NCI-H82 (cell line): ENCODE data around the gene CPA3.
A peak's percentile ranks its signal among the peaks of the same experiment; 100 is the strongest.

Source experiments
- DNase-seq: peaks from one replicate; lab custom pipeline; 2025; lab: John Stamatoyannopoulos, UW

The CPA3 gene

GRCh38 chr3:148922467-148922866 is 57.4 kb downstream of the CPA3 start:
- DNase-seq = no peak

DNA sequence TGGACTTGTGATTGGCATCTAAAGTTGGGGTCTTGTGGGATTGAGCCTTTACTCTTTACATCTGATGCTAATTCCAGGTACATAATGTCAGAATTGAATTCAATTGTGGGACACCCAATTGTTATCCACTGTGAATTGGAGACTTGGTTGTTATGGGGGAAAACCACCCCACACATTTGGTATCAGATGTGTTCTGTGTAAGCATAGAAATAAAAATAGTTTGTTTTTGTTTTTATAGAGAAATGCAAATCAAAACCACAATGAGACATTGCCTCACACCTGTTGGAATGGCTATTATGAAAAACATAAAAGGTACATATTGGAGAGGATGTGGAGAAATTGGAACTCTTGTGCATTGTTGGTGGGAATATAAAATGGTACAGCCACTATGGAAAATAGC is 58.5 kb downstream of the CPA3 start:
- DNase-seq = no peak

- no peak for DNase-seq
Observed at GRCh38 chr3:148924562-148924961, 59.5 kb downstream of the CPA3 start.

GRCh38 chr3:148925845-148926244 is 60.7 kb downstream of the CPA3 start:
- DNase-seq = no peak

GRCh38 chr3:148930752-148931151 is 65.7 kb downstream of the CPA3 start:
- DNase-seq = no peak

GRCh38 chr3:148931574-148931973 is 66.5 kb downstream of the CPA3 start:
- DNase-seq = no peak

DNA sequence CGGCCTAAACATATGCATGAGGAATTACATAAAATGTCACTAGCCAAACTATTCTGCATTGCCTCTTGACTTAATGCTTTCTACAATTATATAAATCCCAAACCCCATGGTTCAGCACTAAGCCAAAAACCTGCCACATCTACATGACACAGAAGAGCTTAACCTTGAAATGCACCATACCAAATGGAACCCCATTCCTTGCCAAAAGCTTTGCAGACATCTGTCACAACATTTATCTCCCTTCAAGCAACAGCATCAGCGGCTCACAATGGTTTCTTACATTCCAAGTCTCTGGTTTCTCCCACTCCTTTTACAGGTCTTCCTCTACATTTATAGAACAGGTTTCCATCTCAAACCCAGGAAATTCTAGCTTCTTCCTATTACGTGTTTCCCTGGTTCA is 67.9 kb downstream of the CPA3 start:
- DNase-seq = peak; percentile 74

DNA sequence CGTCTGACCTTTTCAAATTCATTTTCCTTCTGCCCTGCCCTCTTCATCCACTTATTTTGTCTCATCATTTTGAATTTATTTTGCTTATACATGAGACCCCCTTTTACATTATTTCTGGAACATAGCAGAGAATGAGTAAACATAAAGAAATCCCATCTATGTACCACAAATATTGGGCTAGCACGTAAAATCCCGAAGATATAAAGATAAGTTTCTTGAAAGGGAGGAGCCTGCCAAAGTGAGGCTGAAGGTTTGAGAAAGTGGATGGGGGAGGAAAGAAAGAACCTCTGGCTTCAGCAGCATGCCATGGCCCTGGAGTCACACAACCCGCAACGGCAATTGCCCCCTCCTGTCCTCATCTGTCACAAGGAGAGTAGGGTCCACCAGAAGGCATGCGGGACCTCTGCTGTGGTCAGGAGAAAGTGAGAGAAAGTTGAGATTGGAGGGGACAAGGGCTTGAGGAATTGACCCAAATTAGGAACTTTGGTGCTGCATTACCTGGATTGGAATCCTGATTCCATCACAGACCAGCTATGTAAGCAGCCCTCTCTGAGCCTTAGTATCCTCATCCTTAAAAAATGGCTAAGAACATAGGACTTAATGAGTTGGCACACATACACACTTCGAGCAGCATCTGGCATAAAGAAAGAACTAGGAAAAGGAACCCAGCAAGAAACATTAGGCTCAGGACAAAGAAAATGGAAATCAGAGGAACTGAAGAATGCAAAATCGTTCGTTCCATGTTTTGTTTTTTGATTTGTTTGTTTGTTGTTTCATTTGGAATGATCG is 72.6 kb downstream of the CPA3 start:
- no peak for DNase-seq

DNA sequence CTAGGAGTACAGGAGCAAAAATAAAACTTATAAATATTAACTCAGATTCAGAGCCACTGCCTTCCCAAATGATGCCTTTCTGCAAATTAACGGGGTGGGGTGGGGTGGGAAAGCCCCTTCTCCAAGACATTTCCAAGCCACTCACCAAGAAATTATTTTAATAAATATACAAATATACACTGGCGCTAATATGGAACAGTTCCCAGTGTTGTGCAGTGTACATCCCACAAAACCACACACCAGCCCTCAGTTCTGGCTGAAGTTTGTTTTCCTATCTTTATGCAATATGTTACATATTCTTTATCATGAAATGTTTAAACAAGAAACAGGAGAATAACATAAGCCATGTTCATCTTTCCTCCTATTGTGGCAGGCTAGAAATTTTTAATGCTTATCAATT is 73.2 kb downstream of the CPA3 start:
- DNase-seq = no peak

- DNase-seq = no peak
Observed at GRCh38 chr3:148938936-148939335, 73.8 kb downstream of the CPA3 start.

DNA sequence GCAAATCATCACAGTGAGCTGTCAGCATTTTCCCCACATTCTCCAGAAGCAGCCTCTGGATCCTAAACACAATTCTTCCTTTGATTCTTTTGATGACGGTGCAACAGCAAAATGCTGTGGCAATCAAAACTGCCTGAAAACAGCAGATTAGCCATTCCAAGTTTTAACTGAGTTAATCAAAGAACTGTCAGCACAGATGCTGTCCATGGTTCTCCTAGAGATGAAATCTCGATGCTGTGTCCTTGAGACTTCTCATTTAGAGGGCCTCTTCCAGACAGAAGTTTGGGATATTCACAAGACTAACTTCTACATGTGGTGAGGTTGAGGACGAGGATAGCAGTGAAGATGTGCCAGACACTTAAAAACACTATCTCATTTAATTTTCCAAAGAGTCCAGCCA is 75.9 kb downstream of the CPA3 start:
- DNase-seq = no peak

DNA sequence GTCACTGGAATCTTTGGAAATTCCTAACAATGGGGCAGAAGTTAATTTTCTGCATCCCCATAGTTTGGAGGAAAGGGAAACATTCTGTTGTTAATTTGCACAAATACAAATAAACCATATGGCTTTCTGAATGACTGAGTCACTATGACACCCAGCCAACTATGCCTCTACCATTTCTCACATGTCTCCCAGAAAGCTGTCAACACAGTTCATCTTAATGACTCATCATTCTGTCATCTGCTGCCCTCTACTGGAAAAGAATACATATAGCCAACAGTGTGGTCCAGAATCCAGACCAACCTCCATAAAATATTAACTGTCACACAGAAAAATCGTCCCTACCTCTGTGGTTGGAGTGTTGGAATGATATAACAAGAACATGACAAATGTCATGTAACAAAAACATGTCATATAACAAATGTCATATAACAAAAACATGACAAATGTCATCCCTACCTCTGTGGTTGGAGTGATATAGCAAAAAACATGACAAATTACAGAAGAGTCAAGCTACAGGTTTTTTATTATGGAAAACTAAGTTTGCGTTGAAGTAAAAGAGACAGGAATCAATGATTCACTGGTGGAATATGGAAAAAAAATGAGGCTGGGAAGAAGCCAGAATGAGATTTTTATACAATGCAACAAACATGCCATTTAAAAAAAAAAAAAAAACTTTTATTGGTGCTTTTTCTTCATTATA is 78.6 kb downstream of the CPA3 start:
- DNase-seq = peak; percentile 92

DNA sequence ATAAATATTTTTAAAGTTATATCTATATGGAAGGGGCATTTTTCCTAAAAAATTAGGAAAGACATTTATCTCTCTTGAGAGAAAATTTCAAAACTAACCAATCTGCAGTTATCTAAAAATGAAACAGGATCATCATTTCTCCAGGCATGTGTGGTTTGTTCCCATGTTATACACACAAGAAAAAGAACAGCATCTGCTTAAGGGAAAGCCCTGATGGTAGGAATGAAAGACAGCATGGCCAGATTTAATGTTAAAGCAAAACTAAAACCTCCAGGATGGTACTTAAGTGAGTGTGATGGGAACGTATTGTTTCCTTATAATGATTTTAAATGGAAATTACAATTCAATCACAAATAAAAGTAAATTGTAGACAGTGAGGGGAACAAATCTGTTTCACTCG is 80.0 kb downstream of the CPA3 start:
- no peak for DNase-seq
